NCI-H146 treated with DMSO at 0.1 percent for 48 hours (cell line): Measurements from ENCODE around the gene HSPE1.
"Not testable (repeated sequence)": the region's sequence is repeated elsewhere in the genome, so short reads cannot be mapped to it uniquely, and the experiment has no call there.

Experiments used
- DNase-seq: peaks from one replicate; lab custom pipeline; 2025; ENCODE audit not compliant: unreplicated experiment; lab: John Stamatoyannopoulos, UW

HSPE1 gene

DNA sequence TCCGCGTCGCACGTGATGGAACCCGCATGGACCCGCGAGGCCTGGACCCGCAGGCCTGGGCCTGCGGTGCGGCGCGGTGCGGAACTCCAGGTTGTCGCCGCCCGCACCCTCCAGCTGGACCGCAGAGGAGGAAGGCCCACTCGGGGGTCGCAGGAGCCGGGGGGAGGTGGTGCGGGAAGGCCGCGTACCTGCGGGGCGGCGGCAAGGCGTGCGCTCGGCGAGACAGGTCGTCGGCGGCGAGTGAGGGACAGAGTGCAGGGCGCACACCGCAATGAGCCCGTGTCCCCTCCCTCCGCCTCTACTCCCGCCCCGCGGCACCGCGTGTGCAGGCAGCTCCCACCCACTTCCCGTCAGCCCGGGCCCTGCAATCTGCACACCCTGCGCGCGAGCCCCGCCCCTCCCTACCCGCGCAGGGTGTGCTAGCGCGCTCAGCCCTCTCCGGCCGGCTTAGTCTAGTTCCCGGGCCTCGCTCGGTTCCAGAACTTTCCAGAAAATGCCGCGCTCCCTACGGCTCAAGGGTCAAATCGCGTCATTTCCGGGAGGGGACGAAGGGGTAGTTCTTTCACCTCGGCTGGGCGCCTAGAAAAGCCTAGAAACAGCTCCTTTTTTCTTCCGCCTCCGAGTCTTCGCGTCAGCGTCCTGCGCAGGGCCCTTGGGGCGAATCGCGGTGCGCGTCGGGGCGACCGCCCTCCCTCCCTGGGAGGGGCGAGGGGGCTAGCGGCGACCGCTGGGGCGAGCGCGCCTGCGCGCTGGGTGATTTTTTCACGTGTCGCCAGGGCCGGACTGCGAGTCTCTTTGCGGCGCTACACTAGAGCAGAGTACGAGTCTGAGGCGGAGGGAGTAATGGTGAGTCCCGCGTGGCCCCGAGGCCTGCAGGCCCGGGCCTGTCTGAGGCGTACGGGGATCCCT, at the start of gene HSPE1, which contains the start of gene HSPD1:
HSPE1 (plus strand) TSS at position 786 of the 909 bp plus-strand sequence; CDS start at position 844, 58 bp downstream.
HSPD1 (minus strand) TSS at position 247 of the 909 bp plus-strand sequence. CDS start 992 bp downstream, outside the sequence.
- peak; percentile 97 for DNase-seq

DNA sequence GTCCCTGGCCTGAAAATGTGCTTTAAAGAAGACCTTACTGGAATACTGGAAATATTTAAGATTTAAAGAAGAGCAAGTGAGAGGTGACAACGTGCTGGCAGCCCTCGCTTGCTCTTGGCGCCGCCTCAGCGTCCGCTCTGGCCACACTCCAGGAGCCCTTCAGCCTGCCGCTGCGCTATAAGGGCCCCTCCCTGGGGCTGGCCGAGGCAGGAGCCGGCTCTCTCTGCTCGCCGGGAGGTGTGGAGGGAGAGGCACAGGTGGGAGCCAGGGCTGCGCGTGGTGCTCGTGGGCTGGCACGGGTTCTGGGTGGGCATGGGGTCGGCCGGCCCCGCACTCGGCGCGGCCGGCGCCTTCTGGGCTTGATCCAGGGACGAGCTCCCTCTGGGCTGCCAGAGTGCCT, 49.7 kb upstream of the HSPE1 start:
- no peak for DNase-seq

DNA sequence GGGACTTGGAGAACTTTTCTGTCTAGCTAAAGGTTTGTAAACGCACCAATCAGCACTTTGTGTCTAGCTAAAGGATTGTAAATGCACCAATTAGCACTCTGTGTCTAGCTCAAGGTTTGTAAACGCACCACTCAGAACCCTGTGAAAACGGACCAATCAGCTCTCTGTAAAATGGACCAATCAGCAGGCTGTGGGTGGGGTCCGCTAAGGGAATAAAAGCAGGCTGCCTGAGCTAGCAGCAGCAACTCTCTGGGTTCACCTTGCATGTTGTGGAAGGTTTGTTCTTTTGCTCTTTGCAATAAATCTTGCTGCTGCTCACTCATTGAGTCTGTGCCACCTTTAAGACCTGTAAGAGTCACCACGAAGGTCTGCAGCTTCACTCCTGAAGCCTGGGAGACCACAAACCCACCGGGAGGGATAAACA, 49.2 kb upstream of the HSPE1 start:
- DNase-seq = not testable (repeated sequence)

DNA sequence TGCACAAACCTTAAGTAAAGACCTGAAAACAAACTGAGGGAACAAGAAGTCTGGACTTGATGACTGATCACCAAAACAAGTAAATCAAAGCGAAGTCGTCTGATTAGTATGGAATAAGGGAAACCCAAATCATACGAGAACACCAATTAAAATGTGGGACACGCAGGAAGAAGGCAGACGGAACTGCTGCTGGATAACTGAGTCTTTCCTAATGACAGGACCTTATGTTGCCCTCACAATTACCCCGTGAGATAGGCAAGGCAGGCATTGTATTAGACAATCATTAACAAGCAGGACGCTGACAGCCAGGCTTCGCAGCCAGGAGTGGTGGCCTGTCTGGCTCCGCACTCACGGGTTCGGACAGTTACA, 47.4 kb upstream of the HSPE1 start:
- peak; percentile 48 for DNase-seq

DNA sequence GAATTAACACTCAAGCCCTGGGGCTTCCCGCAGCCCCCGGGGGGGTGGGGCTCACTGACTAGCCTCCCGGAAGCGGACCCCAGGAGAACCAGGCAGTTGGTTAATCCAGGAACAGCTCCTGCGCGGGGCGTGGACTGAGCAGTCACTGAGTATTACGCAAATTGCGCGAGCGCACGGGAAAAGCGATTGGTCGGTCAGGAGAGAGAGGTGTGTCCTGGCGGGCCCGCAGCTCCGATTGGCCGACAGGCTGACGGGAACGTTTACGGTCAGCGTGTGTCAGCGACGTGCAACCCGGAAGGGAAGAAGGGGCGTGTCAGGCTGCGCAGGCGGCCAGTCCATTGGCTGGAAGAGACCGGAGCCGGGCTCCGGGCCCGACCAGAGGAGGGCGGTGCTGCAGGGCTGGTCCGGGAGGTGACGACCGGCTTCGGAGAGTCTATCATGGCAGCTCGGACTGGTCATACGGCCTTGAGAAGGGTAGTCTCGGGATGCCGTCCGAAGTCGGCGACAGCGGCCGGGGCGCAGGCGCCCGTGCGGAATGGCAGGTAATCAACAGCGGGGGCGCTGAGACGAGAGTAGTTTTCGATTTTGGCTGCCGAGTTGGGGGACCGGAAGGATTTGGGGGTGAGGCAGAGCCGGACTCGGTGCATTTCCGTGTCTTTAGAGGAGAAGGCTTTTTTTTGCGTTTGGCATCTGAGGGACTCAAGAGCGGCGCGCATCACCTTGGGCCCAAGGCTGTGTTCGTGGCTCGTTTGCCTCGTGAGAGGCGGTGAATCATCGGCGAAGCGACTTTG, 46.9 kb upstream of the HSPE1 start, which contains the start of gene COQ10B:
COQ10B (plus strand) TSS at position 430 of the 791 bp plus-strand sequence; CDS start at position 439, 9 bp downstream.
- DNase-seq = peak; percentile 94

DNA sequence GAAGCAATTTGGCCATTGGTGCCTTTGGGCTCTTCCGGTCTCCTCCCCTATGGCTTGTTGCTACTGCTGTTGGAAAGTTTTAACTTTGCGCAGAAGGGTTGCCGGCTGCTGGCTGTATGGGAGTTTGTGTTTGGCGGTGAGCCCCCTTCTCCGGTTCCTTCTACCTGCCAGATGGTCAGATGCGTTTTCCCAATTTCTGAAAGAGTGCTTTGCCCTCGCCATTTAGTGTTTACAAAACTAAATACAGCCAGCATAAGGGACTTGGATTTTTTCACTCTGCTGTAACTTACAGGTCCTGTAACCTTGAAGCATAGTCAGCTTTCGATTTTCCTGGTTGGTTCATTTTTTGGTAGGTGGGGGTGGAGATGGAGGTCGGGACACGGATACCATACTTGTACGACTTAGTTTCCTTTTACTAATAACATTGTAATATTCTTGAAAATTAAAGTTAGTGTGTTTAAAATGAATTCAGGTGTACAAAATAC, 46.2 kb upstream of the HSPE1 start:
- peak; percentile 12 for DNase-seq

DNA sequence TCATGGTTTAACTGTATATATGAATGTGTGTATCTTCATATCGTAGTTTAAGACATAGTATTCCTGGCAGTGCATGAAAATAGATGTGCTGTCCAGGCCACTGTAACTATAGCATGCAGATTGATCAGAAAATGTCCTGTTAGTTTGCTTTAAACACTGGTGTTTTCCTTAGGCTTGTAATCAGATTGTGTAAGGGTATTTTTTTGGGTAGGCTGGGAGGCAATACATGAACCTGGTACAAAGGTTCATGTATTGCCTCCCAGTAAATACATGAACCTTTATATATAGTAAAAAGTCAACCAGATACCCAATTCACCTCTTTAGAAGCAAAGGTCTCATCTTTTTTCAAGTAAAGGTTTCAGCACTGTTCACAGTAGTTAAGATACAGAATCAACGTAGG, 45.3 kb upstream of the HSPE1 start:
- DNase-seq = no peak

DNA sequence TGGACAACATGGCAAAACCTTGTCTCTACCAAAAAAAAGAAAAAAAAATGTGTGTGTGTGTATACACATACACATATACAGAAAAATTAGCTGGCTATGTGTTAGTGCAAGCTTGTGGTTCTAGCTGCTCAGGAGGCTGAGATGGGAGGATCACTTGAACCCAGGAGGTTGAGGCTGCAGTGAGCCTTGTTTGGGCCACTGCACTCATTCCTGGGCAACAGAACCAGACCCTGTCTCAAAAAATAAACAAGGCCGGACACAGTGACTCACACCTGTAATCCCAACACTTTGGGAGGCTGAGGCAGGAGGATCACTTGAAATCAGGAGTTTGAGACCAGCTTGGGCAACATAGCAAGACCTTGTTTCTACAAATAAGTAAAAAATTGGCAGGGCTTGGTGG, 44.8 kb upstream of the HSPE1 start:
- no peak for DNase-seq

DNA sequence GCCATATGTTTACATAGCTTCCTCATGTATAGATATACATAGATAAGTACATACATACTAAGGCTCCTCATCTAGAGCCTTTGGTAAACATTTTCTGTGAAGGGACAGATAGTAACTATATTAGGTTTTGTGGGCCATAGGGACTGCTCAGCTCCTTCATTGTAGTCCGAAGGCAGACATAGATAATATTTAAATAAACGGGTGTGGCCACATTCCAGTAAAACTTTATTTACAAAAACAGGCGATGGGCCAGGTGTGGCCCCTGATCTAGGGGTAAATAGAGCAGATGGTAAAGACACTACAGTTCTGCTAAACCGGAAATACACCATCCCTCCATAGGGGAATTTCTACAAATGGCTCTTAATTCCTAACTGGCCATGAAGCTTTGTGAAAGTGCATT, 39.5 kb upstream of the HSPE1 start:
- no peak for DNase-seq

DNA sequence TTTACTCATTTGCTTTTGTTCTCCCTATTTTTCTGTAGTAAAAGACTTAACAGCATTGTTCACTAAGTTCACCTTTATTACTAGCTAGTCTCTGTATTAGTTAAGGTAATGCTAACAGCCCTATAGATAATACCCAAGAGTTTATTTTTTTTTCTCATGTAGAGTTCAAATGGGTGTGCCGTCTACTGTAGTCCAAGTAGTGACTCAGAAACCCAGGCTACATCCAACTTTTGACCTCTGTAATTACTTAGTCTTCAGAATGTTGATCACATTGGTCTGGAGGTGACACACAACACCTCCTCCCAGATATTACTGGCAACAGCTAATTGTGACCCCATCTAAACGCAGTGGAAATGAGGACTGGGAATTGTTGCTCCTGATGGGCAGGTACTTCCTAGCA, 39.1 kb upstream of the HSPE1 start:
- no peak for DNase-seq

DNA sequence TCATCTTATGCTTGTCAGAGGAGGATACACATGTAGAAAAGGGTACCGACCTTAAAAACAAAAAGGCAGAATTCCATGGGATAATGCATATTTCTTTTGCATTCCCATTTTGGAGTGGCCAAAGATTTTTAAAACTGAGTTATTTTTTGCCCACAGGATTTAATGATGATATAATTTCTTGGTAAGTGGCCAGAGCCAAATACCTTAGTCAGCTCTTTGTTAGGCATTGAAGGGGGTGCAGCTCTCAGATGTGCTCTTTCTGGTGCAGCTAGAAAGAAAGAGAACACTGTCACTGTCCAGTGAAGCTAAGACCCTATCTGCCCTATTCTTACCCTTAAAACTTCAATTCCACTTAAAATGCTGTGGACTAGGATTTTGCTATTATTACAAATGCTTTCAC, 36.0 kb upstream of the HSPE1 start:
- no peak for DNase-seq

DNA sequence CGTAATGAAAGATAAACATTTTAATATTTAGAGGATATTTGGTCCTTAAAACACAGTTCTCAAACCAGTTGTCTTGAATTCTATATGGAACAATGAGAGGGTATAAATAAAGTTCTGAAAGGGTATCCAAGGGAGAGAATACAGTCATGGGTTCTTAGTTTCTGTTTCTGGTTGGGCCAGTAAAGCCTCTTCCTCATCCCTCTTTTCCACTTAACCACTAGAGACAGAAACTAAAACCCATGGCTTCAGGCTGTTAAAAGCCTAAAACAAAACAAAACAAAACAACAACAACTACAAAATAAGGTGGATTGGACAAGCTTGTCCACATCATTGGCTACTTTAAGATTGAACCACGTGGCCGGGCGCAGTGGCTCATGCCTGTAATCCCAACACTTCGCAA, 28.0 kb upstream of the HSPE1 start:
- no peak for DNase-seq

DNA sequence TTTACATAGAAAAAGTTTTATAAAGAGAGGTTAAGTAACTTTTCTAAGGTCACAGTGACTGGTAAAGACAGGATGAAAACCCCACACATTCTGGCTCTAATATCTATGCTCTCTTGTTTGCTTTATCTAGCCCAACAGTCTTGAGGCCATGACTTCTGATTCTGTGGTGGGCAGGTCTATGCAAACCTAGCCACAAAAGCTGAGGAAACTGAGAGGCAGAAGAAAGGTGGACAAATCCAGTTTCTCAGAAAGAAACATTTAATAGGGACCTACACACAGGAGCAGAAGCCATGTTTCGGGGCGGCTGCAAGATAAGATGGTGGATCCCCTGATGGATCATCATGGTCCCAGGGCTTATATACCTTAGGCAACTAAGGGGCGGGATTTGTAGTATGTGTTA, 22.4 kb upstream of the HSPE1 start:
- no peak for DNase-seq

DNA sequence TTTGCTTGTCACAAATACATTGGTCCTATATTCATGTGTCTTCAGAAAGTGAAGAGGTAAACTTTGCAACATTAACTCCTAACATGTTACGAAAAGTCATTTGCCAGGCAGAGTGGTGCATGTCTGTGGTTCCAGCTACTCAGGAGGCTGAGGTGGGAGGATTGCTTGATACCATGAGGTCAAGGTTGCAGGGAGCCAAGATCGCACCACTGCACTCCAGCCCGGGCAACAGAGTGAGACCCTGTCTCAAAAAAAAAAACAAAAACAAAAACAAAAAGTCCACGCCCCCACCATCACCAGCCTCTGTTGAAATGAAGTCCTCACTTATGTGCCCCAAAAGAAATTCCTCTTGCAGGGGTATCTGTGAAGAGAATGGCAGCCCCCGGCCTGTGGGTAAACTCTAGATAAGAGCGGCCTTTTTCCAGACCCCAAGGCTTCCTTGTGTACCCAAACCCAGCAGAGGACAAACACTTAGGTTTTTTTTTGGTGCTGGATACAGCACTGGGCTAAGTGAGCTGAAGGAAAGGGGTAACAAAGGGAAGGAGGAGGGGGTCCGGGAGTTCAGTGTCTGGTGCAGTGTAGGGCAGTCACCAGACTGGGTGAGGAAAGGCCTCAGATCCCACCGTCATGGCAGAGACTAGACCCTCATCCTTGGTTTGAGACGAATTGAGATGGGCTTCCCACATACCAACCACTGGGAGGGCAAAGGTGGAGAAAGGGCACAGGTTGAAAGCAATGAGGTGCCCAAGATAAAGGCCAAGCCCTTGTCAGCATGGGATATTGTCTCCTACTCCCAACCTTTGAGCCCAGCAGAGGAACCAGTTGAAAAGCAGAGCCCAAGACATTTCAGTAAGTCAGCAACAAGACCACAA, 19.8 kb upstream of the HSPE1 start:
- no peak for DNase-seq

DNA sequence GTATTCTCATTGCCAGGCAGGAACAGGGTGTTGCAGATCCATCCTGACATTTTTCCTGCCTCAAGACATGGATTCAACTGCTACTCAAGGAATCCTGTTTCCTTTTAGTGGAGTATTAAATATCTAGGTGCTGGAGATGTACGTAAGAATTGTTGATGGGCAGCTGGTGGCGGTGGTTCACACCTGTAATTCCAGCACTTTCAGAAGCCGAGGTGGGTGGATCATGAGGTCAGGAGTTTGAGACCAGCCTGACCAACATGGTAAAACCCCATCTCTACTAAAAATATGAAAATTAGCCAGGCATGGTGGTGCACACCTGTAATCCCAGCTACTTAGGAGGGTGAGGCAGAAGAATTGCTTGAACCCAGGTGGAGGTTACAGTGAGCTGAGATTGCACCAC, 15.9 kb upstream of the HSPE1 start:
- not testable (repeated sequence) for DNase-seq

DNA sequence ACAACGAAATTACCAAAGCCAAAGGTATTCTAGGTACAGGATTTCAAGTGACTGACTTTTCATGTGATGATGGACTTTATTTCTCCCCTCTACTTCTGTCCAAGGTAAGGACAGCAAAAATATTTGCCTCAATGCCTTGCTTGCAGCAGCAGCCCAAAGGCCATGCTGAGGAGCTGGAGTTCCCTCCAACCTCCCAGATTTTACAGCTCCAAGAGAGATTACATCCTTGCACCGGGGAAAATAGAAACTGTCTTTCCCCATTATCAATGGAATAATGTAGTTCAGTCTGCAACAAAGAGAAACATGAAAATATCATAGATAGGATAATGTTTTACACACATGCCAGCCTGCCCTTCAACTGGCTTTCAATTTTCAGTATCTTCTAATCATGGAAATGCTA, 14.0 kb upstream of the HSPE1 start:
- DNase-seq = no peak

DNA sequence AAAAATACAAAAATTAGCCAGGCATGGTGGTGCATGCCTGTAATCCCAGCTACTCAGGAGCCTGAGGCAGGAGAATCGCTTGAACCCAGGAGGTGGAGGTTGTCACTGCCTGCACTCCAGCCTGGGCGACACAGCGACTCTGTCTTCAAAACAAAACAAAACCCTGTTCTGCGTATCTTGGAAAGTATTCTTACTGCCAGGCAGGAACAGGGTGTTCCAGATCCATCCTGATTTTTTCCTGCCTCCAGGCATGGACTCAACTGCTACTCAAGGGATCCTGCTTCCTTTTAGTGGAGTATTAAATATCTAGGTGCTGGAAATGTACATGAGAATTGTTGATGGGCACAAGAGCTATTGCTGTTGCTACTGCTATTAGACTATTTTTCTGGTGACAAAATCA, 12.8 kb upstream of the HSPE1 start:
- no peak for DNase-seq

DNA sequence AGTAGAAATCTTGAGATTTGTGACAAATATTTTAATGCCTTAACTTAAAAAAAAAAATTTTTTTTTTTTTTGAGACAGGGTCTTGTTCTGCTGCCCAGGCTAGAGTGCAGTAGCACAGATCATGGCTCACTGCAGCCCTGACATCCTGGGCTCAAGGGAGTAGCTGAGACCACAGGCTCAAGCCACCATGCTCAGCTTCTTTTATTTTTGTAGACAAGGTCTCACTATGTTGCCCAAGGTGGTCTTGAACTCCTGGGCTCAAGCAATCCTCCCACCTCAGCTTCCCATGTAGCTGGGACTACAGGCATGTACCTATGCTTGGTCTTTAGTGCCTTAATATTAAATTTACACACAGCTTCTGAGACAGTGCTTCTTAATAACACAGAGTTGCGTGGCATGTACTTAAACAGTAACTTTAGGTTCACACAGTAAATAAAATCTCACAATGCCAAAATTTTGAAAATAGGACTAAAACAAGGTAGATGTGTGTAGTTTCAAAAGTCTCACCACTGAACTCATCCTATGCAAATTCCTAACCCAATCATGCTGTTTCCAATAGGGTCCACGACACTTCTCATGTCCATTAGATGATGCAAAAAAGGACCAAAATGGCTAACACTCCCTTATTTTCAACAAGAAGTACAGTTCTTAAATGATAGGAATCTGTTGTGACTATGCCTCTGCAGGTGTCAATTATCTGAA, 4.6 kb upstream of the HSPE1 start:
- no peak for DNase-seq

DNA sequence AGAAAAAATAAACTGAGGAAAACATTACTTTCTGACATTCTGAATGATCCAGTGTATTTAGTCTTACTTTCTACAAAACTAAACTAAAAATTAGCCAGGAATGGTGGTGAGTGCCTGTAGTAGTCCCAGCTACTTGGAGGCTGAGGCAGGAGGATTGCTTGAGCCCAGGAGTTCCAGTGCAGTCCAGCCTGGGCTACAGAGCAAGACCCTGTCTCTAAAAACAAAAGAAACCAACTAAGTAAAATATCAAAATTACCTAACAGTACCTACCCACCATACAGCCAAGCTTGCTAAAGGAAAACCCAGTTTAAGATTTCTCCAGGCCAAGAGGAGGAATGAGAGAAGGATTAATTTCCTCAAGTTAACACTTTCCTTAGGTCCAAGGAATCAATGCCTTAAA, 3.5 kb upstream of the HSPE1 start:
- DNase-seq = no peak

DNA sequence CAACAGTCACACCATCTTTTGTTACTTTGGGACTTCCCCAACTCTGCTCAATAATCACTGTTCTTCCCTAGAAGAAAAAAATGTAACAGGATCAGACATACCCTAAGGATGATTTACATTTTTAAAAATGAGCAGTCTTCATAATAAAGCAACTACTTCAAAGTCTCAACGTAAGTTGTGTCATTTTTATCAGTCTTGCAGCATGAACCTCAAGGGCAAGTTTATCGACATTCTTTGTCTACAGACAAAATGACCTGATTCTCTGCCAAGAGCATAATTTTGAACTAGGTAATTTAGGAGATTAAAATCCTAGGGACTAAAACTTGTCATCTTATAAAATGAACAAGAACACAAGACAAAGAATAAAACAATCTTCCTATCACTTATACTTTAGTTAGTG, 2.9 kb upstream of the HSPE1 start:
- DNase-seq = no peak
